Adrenal gland (tissue), 5 donors: ENCODE results near the gene ACADM.

ENCODE experiments used
- CTCF ChIP-seq, 6 experiments: fragments of 450-650 bp in 4 of 6; fragments of 200-600 bp in 2 of 6; sonication (generic) in 1 of 6; IDR thresholded peaks; 1 replicate in 5 of 6; 2 replicates in 1 of 6; pipeline versions ENCODE4 v1.5.1 to v1.8.0; 2016 to 2021; ENCODE audit warnings: antibody characterized with exemption in 6 of 6, mild to moderate bottlenecking in 2 of 6, moderate library complexity in 1 of 6
- POLR2A ChIP-seq, 2 donors: fragments of 450-650 bp; IDR thresholded peaks; one replicate each; pipeline ENCODE4 v1.6.1; 2017; ENCODE audit warnings: antibody characterized with exemption in 2 of 2, mild to moderate bottlenecking in 2 of 2, moderate library complexity in 1 of 2
- donor health status: DM: no; HTN: no; CAD: no.

- TF ChIP-seq POLR2A (IDR thresholded peaks at IDR 0.05) (no peak), CTCF (IDR thresholded peaks at IDR 0.05) (no peak)
Measured at GRCh38 chr1:75786901-75787493, 62.5 kb downstream of the ACADM start.
